HEK293 (cell line): ENCODE measurements around the gene TCHP.
A peak's percentile ranks its signal among the peaks of the same experiment; 100 is the strongest.

Experiments
- BCL11B ChIP-seq: fragments of 450-650 bp; formaldehyde crosslinking; IDR thresholded peaks from 2 replicates; pipeline ENCODE4 v1.5.1; 2016; ENCODE audit warnings: low read depth, missing biosample characterization, missing genetic modification characterization
- EGR2 ChIP-seq: fragments of 450-650 bp; formaldehyde crosslinking; IDR thresholded peaks from 2 replicates; pipeline ENCODE4 v1.5.1; 2016; ENCODE audit warnings: low read depth, missing biosample characterization, missing genetic modification characterization
- GLIS2 ChIP-seq: fragments of 450-650 bp; formaldehyde crosslinking; IDR thresholded peaks from 2 replicates; pipeline ENCODE4 v1.5.1; 2016; ENCODE audit warnings: missing biosample characterization, missing genetic modification characterization
- HOXD13 ChIP-seq: sonication (generic); formaldehyde crosslinking; IDR thresholded peaks from 2 replicates; pipeline ENCODE4 v1.8.0; 2022; ENCODE audit warnings: missing genetic modification reagents, borderline replicate concordance
- KLF9 ChIP-seq: fragments of 450-650 bp; formaldehyde crosslinking; IDR thresholded peaks from 2 replicates; pipeline ENCODE4 v1.5.1; 2016; ENCODE audit warnings: missing biosample characterization, missing genetic modification characterization, low read depth
- REPIN1 ChIP-seq: fragments of 450-650 bp; formaldehyde crosslinking; IDR thresholded peaks from 2 replicates; pipeline ENCODE4 v1.5.1; 2017; ENCODE audit warnings: missing biosample characterization, missing genetic modification characterization, low read depth
- SCRT1 ChIP-seq: fragments of 450-650 bp; formaldehyde crosslinking; IDR thresholded peaks from 2 replicates; pipeline ENCODE4 v1.5.1; 2016; ENCODE audit warnings: missing biosample characterization, missing genetic modification characterization, borderline replicate concordance
- ZBTB8A ChIP-seq: fragments of 450-650 bp; formaldehyde crosslinking; IDR thresholded peaks from 2 replicates; pipeline ENCODE4 v1.5.1; 2016; ENCODE audit warnings: missing biosample characterization, missing genetic modification characterization
- ZNF132 ChIP-seq: fragments of 450-650 bp; formaldehyde crosslinking; IDR thresholded peaks from 2 replicates; pipeline ENCODE4 v1.5.1; 2017; ENCODE audit warnings: missing biosample characterization, missing genetic modification characterization, borderline replicate concordance
- ZNF133 ChIP-seq: fragments of 450-650 bp; formaldehyde crosslinking; IDR thresholded peaks from 2 replicates; pipeline ENCODE4 v1.5.1; 2016; ENCODE audit warnings: missing biosample characterization, missing genetic modification characterization
- ZNF138 ChIP-seq: fragments of 450-650 bp; formaldehyde crosslinking; IDR thresholded peaks from 2 replicates; pipeline ENCODE4 v1.5.1; 2016; ENCODE audit warnings: missing biosample characterization, missing genetic modification characterization, borderline replicate concordance
- ZNF155 ChIP-seq: fragments of 450-650 bp; formaldehyde crosslinking; IDR thresholded peaks from 2 replicates; pipeline ENCODE4 v1.5.1; 2016; ENCODE audit warnings: missing biosample characterization, missing genetic modification characterization
- ZNF324 ChIP-seq: fragments of 450-650 bp; formaldehyde crosslinking; IDR thresholded peaks from 2 replicates; pipeline ENCODE4 v1.5.1; 2016; ENCODE audit warnings: missing biosample characterization, missing genetic modification characterization
- ZNF335 ChIP-seq: fragments of 450-650 bp; formaldehyde crosslinking; conservative IDR thresholded peaks from 2 replicates; pipeline ENCODE4 v1.5.1; 2016; ENCODE audit warnings: missing biosample characterization, missing genetic modification characterization
- ZNF391 ChIP-seq: fragments of 450-650 bp; formaldehyde crosslinking; IDR thresholded peaks from 2 replicates; pipeline ENCODE4 v1.5.1; 2016; ENCODE audit warnings: low read depth, missing biosample characterization, missing genetic modification characterization, borderline replicate concordance
- ZNF404 ChIP-seq: fragments of 450-650 bp; formaldehyde crosslinking; IDR thresholded peaks from 2 replicates; pipeline ENCODE4 v1.5.1; 2017; ENCODE audit warnings: missing biosample characterization, missing genetic modification characterization
- ZNF521 ChIP-seq: fragments of 450-650 bp; formaldehyde crosslinking; IDR thresholded peaks from 2 replicates; pipeline ENCODE4 v1.5.1; 2017; ENCODE audit warnings: missing biosample characterization, mild to moderate bottlenecking, missing genetic modification characterization
- ZNF76 ChIP-seq: fragments of 450-650 bp; formaldehyde crosslinking; IDR thresholded peaks from 2 replicates; pipeline ENCODE4; 2016; ENCODE audit warnings: low read depth, missing biosample characterization, missing genetic modification characterization, borderline replicate concordance
- ZNF791 ChIP-seq: fragments of 450-650 bp; formaldehyde crosslinking; IDR thresholded peaks from 2 replicates; pipeline ENCODE4 v1.5.1; 2016; ENCODE audit warnings: missing biosample characterization, missing genetic modification characterization
- TF ChIP-seq, protein P1 (sequence below): IDR thresholded peaks from 2 replicates; pipeline ENCODE4 v1.6.1; 2011; ENCODE audit warnings: mild to moderate bottlenecking, low read depth, low read length, borderline replicate concordance
- TF ChIP-seq, protein P2 (sequence below): fragments of 450-650 bp; formaldehyde crosslinking; IDR thresholded peaks from 2 replicates; pipeline ENCODE4 v1.5.1; 2016; ENCODE audit warnings: missing biosample characterization, missing genetic modification characterization
- TF ChIP-seq, protein P3 (sequence below): fragments of 450-650 bp; formaldehyde crosslinking; IDR thresholded peaks from 2 replicates; pipeline ENCODE4 v1.5.1; 2016; ENCODE audit warnings: missing biosample characterization, missing genetic modification characterization
- TF ChIP-seq, protein P4 (sequence below): fragments of 450-650 bp; formaldehyde crosslinking; IDR thresholded peaks from 2 replicates; pipeline ENCODE4 v1.5.1; 2017; ENCODE audit warnings: missing biosample characterization, missing genetic modification characterization
- TF ChIP-seq, protein P5 (sequence below): fragments of 450-650 bp; formaldehyde crosslinking; IDR thresholded peaks from 2 replicates; pipeline ENCODE4 v1.5.1; 2016; ENCODE audit warnings: missing biosample characterization, missing genetic modification characterization
- TF ChIP-seq, protein P6 (sequence below): fragments of 450-650 bp; formaldehyde crosslinking; IDR thresholded peaks from 2 replicates; pipeline ENCODE4 v1.5.1; 2016; ENCODE audit warnings: missing biosample characterization, missing genetic modification characterization
- TF ChIP-seq, protein P7 (sequence below): fragments of 450-650 bp; formaldehyde crosslinking; IDR thresholded peaks from 2 replicates; pipeline ENCODE4 v1.5.1; 2016; ENCODE audit warnings: missing biosample characterization, missing genetic modification characterization

TCHP gene

DNA sequence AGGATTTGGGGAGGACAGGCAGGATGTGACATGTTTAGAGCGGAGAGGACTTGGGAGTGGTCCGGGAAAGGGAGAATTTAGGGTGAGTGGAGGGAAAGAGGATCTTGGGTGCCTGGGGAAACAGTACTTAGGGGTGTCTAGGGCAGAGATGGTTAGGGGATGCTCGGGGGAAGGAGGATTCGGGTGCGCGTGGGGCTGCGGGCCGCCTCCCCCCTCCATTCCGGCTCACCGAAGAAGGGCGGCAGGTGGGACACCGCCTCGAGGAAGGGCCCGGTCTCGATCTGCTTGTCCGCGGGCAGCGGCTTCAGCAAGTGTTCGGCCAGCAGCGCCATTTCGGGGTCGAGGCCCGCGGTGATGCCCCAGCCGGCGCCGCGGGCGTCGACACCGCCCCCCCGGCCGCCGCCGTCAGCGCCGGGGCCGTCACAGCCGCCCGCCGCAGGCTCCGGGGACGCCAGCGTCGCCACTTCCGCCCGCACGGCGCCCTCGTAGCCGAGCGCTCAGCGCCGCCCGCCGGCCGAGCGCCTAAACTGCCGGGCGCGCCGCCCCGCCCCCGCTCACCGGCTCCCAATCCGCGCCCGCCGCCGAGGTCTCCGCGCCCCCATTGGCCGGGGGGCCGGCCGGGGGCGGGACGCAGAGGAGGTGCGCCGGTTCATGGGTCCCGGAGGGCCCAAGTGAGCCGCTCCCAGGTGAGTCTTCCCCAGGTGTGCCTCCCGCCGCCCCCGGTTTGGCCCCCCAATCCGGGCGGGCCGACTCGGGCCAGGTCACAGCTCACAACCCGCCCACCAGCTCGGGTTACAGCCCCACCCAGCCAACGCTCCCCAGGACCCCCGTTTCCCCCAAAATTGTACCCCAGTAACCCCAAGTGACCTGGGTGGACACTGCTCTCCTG lies 19.8 kb upstream of the TCHP start, which contains the start of gene GLTP (continued):
- TF ChIP-seq, protein P1, sequence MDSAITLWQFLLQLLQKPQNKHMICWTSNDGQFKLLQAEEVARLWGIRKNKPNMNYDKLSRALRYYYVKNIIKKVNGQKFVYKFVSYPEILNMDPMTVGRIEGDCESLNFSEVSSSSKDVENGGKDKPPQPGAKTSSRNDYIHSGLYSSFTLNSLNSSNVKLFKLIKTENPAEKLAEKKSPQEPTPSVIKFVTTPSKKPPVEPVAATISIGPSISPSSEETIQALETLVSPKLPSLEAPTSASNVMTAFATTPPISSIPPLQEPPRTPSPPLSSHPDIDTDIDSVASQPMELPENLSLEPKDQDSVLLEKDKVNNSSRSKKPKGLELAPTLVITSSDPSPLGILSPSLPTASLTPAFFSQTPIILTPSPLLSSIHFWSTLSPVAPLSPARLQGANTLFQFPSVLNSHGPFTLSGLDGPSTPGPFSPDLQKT: peak; percentile 51; the same call in 1 of the 2 replicates
- TF ChIP-seq ZNF155 (tag by site-specific recombination): no peak
- TF ChIP-seq SCRT1 (tag by site-specific recombination): no peak
- TF ChIP-seq ZNF324 (tag by site-specific recombination): 0 out of 2 replicates have a peak, but pooled peaks have one; percentile 64
- TF ChIP-seq ZNF132: no peak
- TF ChIP-seq KLF9: peak; percentile 49; the same call in 1 of the 2 replicates
- no peak for TF ChIP-seq REPIN1 (tag by site-specific recombination)
- TF ChIP-seq, protein P2, sequence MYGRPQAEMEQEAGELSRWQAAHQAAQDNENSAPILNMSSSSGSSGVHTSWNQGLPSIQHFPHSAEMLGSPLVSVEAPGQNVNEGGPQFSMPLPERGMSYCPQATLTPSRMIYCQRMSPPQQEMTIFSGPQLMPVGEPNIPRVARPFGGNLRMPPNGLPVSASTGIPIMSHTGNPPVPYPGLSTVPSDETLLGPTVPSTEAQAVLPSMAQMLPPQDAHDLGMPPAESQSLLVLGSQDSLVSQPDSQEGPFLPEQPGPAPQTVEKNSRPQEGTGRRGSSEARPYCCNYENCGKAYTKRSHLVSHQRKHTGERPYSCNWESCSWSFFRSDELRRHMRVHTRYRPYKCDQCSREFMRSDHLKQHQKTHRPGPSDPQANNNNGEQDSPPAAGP (tag by site-specific recombination): 0 out of 2 replicates have a peak, but pooled peaks have one; percentile 41
- peak; percentile 9; the same call in 1 of the 2 replicates for TF ChIP-seq GLIS2
- TF ChIP-seq, protein P3, sequence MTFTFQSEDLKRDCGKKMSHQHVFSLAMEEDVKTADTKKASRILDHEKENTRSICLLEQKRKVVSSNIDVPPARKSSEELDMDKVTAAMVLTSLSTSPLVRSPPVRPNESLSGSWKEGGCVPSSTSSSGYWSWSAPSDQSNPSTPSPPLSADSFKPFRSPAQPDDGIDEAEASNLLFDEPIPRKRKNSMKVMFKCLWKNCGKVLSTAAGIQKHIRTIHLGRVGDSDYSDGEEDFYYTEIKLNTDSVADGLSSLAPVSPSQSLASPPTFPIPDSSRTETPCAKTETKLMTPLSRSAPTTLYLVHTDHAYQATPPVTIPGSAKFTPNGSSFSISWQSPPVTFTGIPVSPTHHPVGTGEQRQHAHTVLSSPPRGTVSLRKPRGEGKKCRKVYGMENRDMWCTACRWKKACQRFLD (tag by site-specific recombination): no peak
- TF ChIP-seq ZNF391 (tag by site-specific recombination): peak; percentile 39; the same call in 1 of the 2 replicates
- no peak for TF ChIP-seq HOXD13 (CRISPR knock-in tag)
- no peak for TF ChIP-seq ZNF138 (tag by site-specific recombination)
- TF ChIP-seq ZNF76 (tag by site-specific recombination): peak; percentile 43; the same call in 1 of the 2 replicates
- peak; percentile 77 for TF ChIP-seq ZNF335 (tag by site-specific recombination)
- TF ChIP-seq EGR2 (tag by site-specific recombination): no peak
- TF ChIP-seq, protein P4, sequence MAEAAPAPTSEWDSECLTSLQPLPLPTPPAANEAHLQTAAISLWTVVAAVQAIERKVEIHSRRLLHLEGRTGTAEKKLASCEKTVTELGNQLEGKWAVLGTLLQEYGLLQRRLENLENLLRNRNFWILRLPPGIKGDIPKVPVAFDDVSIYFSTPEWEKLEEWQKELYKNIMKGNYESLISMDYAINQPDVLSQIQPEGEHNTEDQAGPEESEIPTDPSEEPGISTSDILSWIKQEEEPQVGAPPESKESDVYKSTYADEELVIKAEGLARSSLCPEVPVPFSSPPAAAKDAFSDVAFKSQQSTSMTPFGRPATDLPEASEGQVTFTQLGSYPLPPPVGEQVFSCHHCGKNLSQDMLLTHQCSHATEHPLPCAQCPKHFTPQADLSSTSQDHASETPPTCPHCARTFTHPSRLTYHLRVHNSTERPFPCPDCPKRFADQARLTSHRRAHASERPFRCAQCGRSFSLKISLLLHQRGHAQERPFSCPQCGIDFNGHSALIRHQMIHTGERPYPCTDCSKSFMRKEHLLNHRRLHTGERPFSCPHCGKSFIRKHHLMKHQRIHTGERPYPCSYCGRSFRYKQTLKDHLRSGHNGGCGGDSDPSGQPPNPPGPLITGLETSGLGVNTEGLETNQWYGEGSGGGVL (tag by site-specific recombination): no peak; the same call in 1 of the 2 replicates
- TF ChIP-seq ZNF404: no peak
- TF ChIP-seq BCL11B (tag by site-specific recombination): no peak
- TF ChIP-seq, protein P5, sequence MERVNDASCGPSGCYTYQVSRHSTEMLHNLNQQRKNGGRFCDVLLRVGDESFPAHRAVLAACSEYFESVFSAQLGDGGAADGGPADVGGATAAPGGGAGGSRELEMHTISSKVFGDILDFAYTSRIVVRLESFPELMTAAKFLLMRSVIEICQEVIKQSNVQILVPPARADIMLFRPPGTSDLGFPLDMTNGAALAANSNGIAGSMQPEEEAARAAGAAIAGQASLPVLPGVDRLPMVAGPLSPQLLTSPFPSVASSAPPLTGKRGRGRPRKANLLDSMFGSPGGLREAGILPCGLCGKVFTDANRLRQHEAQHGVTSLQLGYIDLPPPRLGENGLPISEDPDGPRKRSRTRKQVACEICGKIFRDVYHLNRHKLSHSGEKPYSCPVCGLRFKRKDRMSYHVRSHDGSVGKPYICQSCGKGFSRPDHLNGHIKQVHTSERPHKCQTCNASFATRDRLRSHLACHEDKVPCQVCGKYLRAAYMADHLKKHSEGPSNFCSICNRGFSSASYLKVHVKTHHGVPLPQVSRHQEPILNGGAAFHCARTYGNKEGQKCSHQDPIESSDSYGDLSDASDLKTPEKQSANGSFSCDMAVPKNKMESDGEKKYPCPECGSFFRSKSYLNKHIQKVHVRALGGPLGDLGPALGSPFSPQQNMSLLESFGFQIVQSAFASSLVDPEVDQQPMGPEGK (tag by site-specific recombination): peak; percentile 76
- TF ChIP-seq ZBTB8A (tag by site-specific recombination): peak; percentile 83
- TF ChIP-seq, protein P6, sequence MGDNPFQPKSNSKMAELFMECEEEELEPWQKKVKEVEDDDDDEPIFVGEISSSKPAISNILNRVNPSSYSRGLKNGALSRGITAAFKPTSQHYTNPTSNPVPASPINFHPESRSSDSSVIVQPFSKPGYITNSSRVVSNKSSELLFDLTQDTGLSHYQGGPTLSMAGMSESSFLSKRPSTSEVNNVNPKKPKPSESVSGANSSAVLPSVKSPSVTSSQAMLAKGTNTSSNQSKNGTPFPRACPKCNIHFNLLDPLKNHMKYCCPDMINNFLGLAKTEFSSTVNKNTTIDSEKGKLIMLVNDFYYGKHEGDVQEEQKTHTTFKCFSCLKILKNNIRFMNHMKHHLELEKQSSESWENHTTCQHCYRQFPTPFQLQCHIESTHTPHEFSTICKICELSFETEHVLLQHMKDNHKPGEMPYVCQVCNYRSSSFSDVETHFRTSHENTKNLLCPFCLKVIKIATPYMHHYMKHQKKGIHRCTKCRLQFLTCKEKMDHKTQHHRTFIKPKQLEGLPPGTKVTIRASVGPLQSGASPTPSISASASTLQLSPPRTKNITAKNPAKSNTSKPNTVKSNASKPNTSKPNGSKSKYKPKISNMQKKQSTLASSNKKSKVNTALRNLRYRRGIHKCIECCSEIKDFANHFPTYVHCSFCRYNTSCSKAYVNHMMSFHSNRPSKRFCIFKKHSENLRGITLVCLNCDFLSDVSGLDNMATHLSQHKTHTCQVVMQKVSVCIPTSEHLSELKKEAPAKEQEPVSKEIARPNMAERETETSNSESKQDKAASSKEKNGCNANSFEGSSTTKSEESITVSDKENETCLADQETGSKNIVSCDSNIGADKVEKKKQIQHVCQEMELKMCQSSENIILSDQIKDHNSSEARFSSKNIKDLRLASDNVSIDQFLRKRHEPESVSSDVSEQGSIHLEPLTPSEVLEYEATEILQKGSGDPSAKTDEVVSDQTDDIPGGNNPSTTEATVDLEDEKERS (tag by site-specific recombination): no peak
- TF ChIP-seq, protein P7, sequence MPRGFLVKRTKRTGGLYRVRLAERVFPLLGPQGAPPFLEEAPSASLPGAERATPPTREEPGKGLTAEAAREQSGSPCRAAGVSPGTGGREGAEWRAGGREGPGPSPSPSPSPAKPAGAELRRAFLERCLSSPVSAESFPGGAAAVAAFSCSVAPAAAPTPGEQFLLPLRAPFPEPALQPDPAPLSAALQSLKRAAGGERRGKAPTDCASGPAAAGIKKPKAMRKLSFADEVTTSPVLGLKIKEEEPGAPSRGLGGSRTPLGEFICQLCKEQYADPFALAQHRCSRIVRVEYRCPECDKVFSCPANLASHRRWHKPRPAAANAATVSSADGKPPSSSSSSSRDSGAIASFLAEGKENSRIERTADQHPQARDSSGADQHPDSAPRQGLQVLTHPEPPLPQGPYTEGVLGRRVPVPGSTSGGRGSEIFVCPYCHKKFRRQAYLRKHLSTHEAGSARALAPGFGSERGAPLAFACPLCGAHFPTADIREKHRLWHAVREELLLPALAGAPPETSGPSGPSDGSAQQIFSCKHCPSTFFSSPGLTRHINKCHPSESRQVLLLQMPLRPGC (tag by site-specific recombination): peak; percentile 50; the same call in 1 of the 2 replicates
- no peak for TF ChIP-seq ZNF521 (tag by site-specific recombination)
- 0 out of 2 replicates have a peak, but pooled peaks have one; percentile 11 for TF ChIP-seq ZNF133 (tag by site-specific recombination)
- TF ChIP-seq ZNF791 (tag by site-specific recombination): peak; percentile 20; the same call in 1 of the 2 replicates
